Measurements from ENCODE around the gene BSG.

- no peak for TF ChIP-seq POLR2A (IDR thresholded peaks at IDR 0.05; ENCODE audit: low read depth, low read length)
- no peak for TF ChIP-seq POLR2AphosphoS5 (IDR thresholded peaks at IDR 0.05; ENCODE audit: low read depth, low read length)
- TF ChIP-seq TAF1 (IDR thresholded peaks at IDR 0.05; ENCODE audit: borderline replicate concordance, low read depth, low read length), result no peak
These were observed 24.3 kb upstream of the BSG start for GRCh38 chr19:547836-548720.
